ENCODE measurements around the gene BCCIP.

DNA sequence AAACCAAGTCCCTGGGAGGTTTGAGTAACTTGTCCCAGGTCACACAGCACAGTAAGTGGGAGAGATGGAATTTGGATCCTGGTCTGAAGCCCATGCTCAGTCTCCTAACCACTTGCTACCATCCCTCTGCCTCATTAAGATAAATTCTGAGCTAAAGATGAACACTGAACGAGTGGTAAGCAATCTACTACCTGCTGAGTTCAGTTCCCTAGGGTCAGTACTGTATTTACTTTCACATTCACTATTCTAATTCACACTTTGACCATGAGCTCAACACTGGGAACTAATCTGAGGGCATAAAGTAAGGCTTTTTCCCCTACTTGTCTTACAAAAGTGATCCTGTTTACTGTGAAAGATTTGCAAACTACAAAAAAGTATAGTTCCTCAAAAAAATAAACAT is 2.6 kb upstream of the BCCIP start:
- TF ChIP-seq CTCF (IDR thresholded peaks at IDR 0.05) (no peak), EZH2 (IDR thresholded peaks at IDR 0.05; ENCODE audit: borderline replicate concordance, insufficient read depth, low read depth, low read length, poor library complexity, severe bottlenecking) (no peak)

All from B cell (primary cell).